K562 (cell line): Measurements from ENCODE around the gene PAFAH2. TPM values are rescaled to one million over a fixed set of nuclear protein-coding genes. Genes with fewer than 3 reads are reported as not detected.
A peak's percentile ranks its signal among the peaks of the same experiment; 100 is the strongest.

ENCODE experiments used
- ATAC-seq: fragments of 200-7000 bp; cut with Tn5 transposase; 3 replicates; pipeline ENCODE4 v1.9.1; 2020; ENCODE audit warnings: moderate library complexity
- BruUV-seq: library from RNA; stranded (reverse); fragments of 400-500 nt; replicated peaks from 2 replicates; lab custom pipeline; 2021; lab: Mats Ljungman, UMichigan
- CTCF ChIA-PET: fragments of 300-600 bp; formaldehyde crosslinking; extraction: SDS; loops from one replicate; lab custom pipeline; 2021; ENCODE audit warnings: low intra/inter-chr PET ratio; lab: Yijun Ruan, JAX
- POLR2A ChIA-PET: fragments of 300-600, 350-650 bp; sonication (Branson Sonifier 250); formaldehyde crosslinking; extraction: SDS; loops from one replicate; lab custom pipeline; 2021; ENCODE audit warnings: antibody characterized with exemption, inconsistent platforms; lab: Yijun Ruan, JAX
- DNase-seq, 4 experiments: peaks; one replicate each; pipeline versions ENCODE4 v3.0.0 to v3.0.0-alpha.2; 2011 to 2018; ENCODE audit warnings: low spot score in 3 of 4, mixed read lengths in 3 of 4; ENCODE audit errors: extremely low read depth in 1 of 4
- FAIRE-seq: peaks from 2 replicates; lab custom pipeline; 2011; peaks lifted over from hg19 to GRCh38; lab: Jason Lieb, UNC
- H2AFZ ChIP-seq: 2 replicates; pipeline ENCODE4 v1.6.0; 2011; ENCODE audit warnings: low read depth, low read length, control low read depth, inconsistent platforms
- H3K27ac ChIP-seq: fragments of 200-600 bp; 3 replicates; pipeline ENCODE4 v1.8.0; 2011; ENCODE audit warnings: low read depth, mild to moderate bottlenecking, control low read depth, inconsistent platforms, low read length, moderate library complexity, mixed read lengths; ENCODE audit errors: extremely low read depth
- H3K27me3 ChIP-seq, 2 experiments: fragments of 300-600 bp in 1 of 2; 2 replicates in 1 of 2; 3 replicates in 1 of 2; pipeline versions ENCODE4 v1.6.0 to v1.8.0; 2011; ENCODE audit warnings: inconsistent platforms in 2 of 2, low read length in 2 of 2, mild to moderate bottlenecking in 1 of 2, mixed read lengths in 1 of 2, moderate library complexity in 1 of 2; ENCODE audit not compliant: control insufficient read depth in 2 of 2, insufficient read depth in 2 of 2
- H3K36me3 ChIP-seq: fragments of 300-600 bp; 3 replicates; pipeline ENCODE4 v1.8.0; 2011; ENCODE audit warnings: mild to moderate bottlenecking, low read length, inconsistent platforms; ENCODE audit not compliant: control insufficient read depth, insufficient read depth
- H3K4me1 ChIP-seq, 2 experiments: fragments of 200-600 bp in 1 of 2; replicated peaks in 1 of 2; 2 replicates in 1 of 2; 3 replicates in 1 of 2; pipeline versions ENCODE4 v1.5.1 to v1.8.0; 2011; ENCODE audit warnings: inconsistent platforms in 2 of 2, low read length in 2 of 2, mild to moderate bottlenecking in 1 of 2, mixed read lengths in 1 of 2, moderate library complexity in 1 of 2; ENCODE audit not compliant: control insufficient read depth in 2 of 2, insufficient read depth in 2 of 2
- H3K4me2 ChIP-seq: 2 replicates; pipeline ENCODE4 v1.6.1; 2011; ENCODE audit warnings: low read length, control low read depth, inconsistent platforms, mixed read lengths; ENCODE audit not compliant: insufficient read depth
- H3K4me3 ChIP-seq: fragments of 200-600 bp; sonication (generic), shearing (Covaris generic); 2 replicates; pipeline ENCODE4 v1.5.1; 2016; ENCODE audit warnings: control low read depth, inconsistent platforms
- H3K79me2 ChIP-seq: fragments of 200-600 bp; 3 replicates; pipeline ENCODE4 v1.8.0; 2011; ENCODE audit warnings: low read length, inconsistent platforms; ENCODE audit not compliant: control insufficient read depth, insufficient read depth
- H3K9ac ChIP-seq, 2 experiments: 2 replicates each; pipeline versions ENCODE4 v1.6.0 to v1.6.1; 2011; ENCODE audit warnings: low read depth in 2 of 2, low read length in 2 of 2, control low read depth in 1 of 2, inconsistent platforms in 1 of 2, mild to moderate bottlenecking in 1 of 2, mixed read lengths in 1 of 2; ENCODE audit not compliant: insufficient read depth in 1 of 2
- H3K9me1 ChIP-seq: one replicate; pipeline ENCODE4 v1.6.0; 2011; ENCODE audit warnings: inconsistent platforms, mild to moderate bottlenecking, low read length, moderate library complexity; ENCODE audit not compliant: control insufficient read depth, insufficient read depth
- H3K9me3 ChIP-seq: replicated peaks from 2 replicates; pipeline ENCODE4 v1.5.1; 2011; ENCODE audit warnings: low read depth, low read length, inconsistent platforms; ENCODE audit not compliant: control insufficient read depth, insufficient read depth
- H4K20me1 ChIP-seq: replicated peaks from 2 replicates; pipeline ENCODE4 v1.6.1; 2011; ENCODE audit warnings: low read length, inconsistent platforms, mixed read lengths; ENCODE audit not compliant: control insufficient read depth, insufficient read depth
- ELF4 ChIP-seq: fragments of 450-650 bp; formaldehyde crosslinking; IDR thresholded peaks from 2 replicates; pipeline ENCODE4 v1.4.0; 2022; ENCODE audit warnings: missing genetic modification characterization
- PREB ChIP-seq: sonication (generic); formaldehyde crosslinking; IDR thresholded peaks from 2 replicates; pipeline ENCODE4 v1.8.1; 2023; ENCODE audit warnings: mild to moderate bottlenecking, missing genetic modification reagents
- PTTG1 ChIP-seq: fragments of 450-650 bp; IDR thresholded peaks from 2 replicates; pipeline ENCODE4 v1.6.1; 2016; ENCODE audit warnings: low read depth, mild to moderate bottlenecking, missing genetic modification characterization, missing compliant biosample characterization
- THAP12 ChIP-seq: fragments of 250-450 bp; sonication (Bioruptor Pico); IDR thresholded peaks from 2 replicates; pipeline ENCODE4 v1.9.0; 2021; ENCODE audit warnings: mild to moderate bottlenecking, inconsistent platforms
- ZBTB33 ChIP-seq: sonication (generic); formaldehyde crosslinking; IDR thresholded peaks from 2 replicates; pipeline ENCODE4 v1.8.1; 2023; ENCODE audit warnings: mild to moderate bottlenecking, missing genetic modification reagents
- WGBS: fragments of 100-300 bp; shearing (Covaris generic); methylation state at CpG from one replicate; pipeline ENCODE4 v1.1.6; 2016; ENCODE audit warnings: low coverage, mixed read lengths; ENCODE audit not compliant: insufficient coverage; ENCODE audit errors: missing lambda C conversion rate; 5-methylcytosine and 5-hydroxymethylcytosine counted together
- in situ Hi-C: fragments of 300-500 bp; cut with MboI; formaldehyde crosslinking; loops from 4 replicates; pipeline ENCODE4 v1.15.0; 2018; ENCODE audit warnings: inconsistent platforms, mixed read lengths
- intact Hi-C: fragments of 100-400 bp; cut with micrococcal nuclease; formaldehyde crosslinking; loops from 2 replicates; pipeline ENCODE4 v1.14.2; 2022
- polyA plus RNA-seq, 8 experiments: library from polyadenylated mRNA; depleted of rRNA in 4 of 8; stranded (reverse) in 5 of 8; unstranded in 3 of 8; fragments of >200 nt; fragmentation: Nextera tagmentation in 2 of 8; fragmentation: Illumina TruSeq in 1 of 8; extraction: Ambion mirVana in 2 of 8; extraction: Trizol in 1 of 8; gene quantifications; 2 replicates each; pipeline versions ENCODE4 v1.2.1 to v1.2.3, GENCODE V29; 2011 to 2014; ENCODE audit warnings: inconsistent platforms in 1 of 8, missing spikeins in 1 of 8
- total RNA-seq, 7 experiments: library from RNA; depleted of rRNA in 6 of 7; stranded (reverse); fragments of >200 nt in 6 of 7; fragmentation: Illumina TruSeq in 2 of 7; extraction: Trizol in 2 of 7; gene quantifications; 2 replicates each; pipeline versions ENCODE4 v1.2.1 to v1.2.3, GENCODE V29; 2011 to 2021; ENCODE audit warnings: low replicate concordance in 1 of 7

Gene PAFAH2
- total and polyA plus RNA-seq, 9 of the 15 experiments (the other 6 are each of a cell fraction or from before 2014, with no cell fraction given), result 4.2 to 10.9 (median 6.8) TPM

GRCh38 chr1:25959611-25960010 is 38.3 kb downstream of the PAFAH2 start (continued):
- TF ChIP-seq PTTG1 (tag) (no peak), ELF4 (CRISPR knock-in tag) (no peak)

- Histone ChIP-seq H3K4me1 (0 out of 5 replicates have a peak, but pooled peaks cover 0 to 4% of the 10 kb centered on the region in 2 experiments), H2AFZ (no peak overlapping the region), H3K4me3 (no peak overlapping the region), H3K79me2 (no peaks in the 10 kb centered on the region), H3K9me3 (peaks cover 4% of the 10 kb centered on the region), H3K9ac (no peak overlapping the region), H3K27me3 (no peaks in the 10 kb centered on the region), H3K27ac (no peak overlapping the region)
- intact Hi-C loops, result no loop called here
- POLR2A ChIA-PET, result interaction anchor here (1.1 kb wide), 1 partner anchor 9 kb away, joined by 4 read pairs; no protein-coding TSS in a partner anchor
- WGBS, result 65% methylated on average over 6 of the region's 6 CpGs
- BruUV-seq, result no TSS peak
- no peak for DNase-seq
- TF ChIP-seq ZBTB33 (CRISPR knock-in tag) (peak; percentile 0; the same call in 1 of the 2 replicates), THAP12 (CRISPR knock-in tag) (0 out of 2 replicates have a peak, but pooled peaks have one; percentile 21), PREB (CRISPR knock-in tag) (no peak)
- TF ChIP-seq, all 486 proteins: peak for 2
- Histone ChIP-seq H3K4me2 (no peak overlapping the region), H3K36me3 (peaks cover 27% of the 10 kb centered on the region), H4K20me1 (no peaks in the 10 kb centered on the region), H3K9me1 (no peaks in the 10 kb centered on the region)
- in situ Hi-C loops, result no loop called here
- CTCF ChIA-PET, result no interaction called here
- ATAC-seq, result no peak
- no peak for FAIRE-seq
These were observed 39.4 kb downstream of the PAFAH2 start for GRCh38 chr1:25958465-25958864.
